ENCODE results near the gene HYKK. TPM values are rescaled to one million over a fixed set of nuclear protein-coding genes. Genes with fewer than 3 reads are reported as not detected.

Gene HYKK
- total and polyA plus RNA-seq, 2 of the 8 experiments (the other 6 are each of a cell fraction or from before 2014, with no cell fraction given): 2.0 to 3.7 TPM

GRCh38 chr15:78527325-78527724 lies 19.9 kb downstream of the HYKK start:
- 88% methylated on average over 5 of the region's 5 CpGs; no CpG with 5 or more reads in 1 of the 2 experiments for WGBS, 2 experiments (ENCODE audit: extremely low coverage in 1 of 2, insufficient coverage in 1 of 2, insufficient read length in 1 of 2, insufficient replicate concordance in 2 of 2, low coverage in 1 of 2, low lambda C conversion rate in 2 of 2, missing lambda C conversion rate in 1 of 2)
- CTCF ChIA-PET (ENCODE audit: partially characterized antibody): no interaction called here
- Histone ChIP-seq H4K5ac (ENCODE audit: insufficient read length, low read depth, low read length) (no peak overlapping the region), H3K9me3 (ENCODE audit: insufficient read depth in 2 of 2, low read depth in 1 of 2, low read length in 1 of 2) (peaks cover 7 to 8% of the 10 kb centered on the region in 2 experiments; a peak in 3 of 4 replicates), H3K4me1 (replicated peaks in 1 of 4; ENCODE audit: control insufficient read depth in 3 of 4, insufficient read depth in 4 of 4, low read length in 3 of 4) (no peaks in the 10 kb centered on the region), H2BK5ac (ENCODE audit: low read depth, low read length) (no peak overlapping the region), H3K23ac (ENCODE audit: insufficient read length) (no peak overlapping the region), H3K27ac (ENCODE audit: low read depth, low read length) (no peak overlapping the region), H2BK12ac (ENCODE audit: low read depth, low read length) (no peak overlapping the region), H4K91ac (replicated peaks; ENCODE audit: insufficient read length, low read length) (no peak overlapping the region), H4K20me1 (replicated peaks in 1 of 2; ENCODE audit: control insufficient read depth in 1 of 2, insufficient read depth in 2 of 2, low read length in 2 of 2) (no peaks in the 10 kb centered on the region), H3K36me3 (ENCODE audit: control insufficient read depth in 2 of 4, insufficient read depth in 4 of 4, low read length in 3 of 4) (no peaks in the 10 kb centered on the region), H2BK120ac (replicated peaks; ENCODE audit: low read depth, low read length) (no peak overlapping the region), H3K4ac (replicated peaks; ENCODE audit: insufficient read length, low read depth, low read length) (no peak overlapping the region), H3K23me2 (ENCODE audit: low read depth, low read length) (no peaks in the 10 kb centered on the region), H3K9ac (replicated peaks in 1 of 4; ENCODE audit: extremely low read depth in 1 of 4, low read depth in 3 of 4, low read length in 3 of 4) (no peak overlapping the region), H3K4me3 (ENCODE audit: extremely low read depth in 1 of 4, insufficient read depth in 2 of 4, low read depth in 3 of 4, low read length in 4 of 4) (no peak overlapping the region), H3K4me2 (ENCODE audit: insufficient read depth in 1 of 2, low read depth in 2 of 2, low read length in 2 of 2) (no peak overlapping the region), H3K18ac (ENCODE audit: extremely low read depth, low read length) (no peak overlapping the region), H3K79me1 (ENCODE audit: low read depth, low read length) (no peaks in the 10 kb centered on the region), H2AK5ac (ENCODE audit: low read depth, low read length) (no peak overlapping the region), H2AFZ (ENCODE audit: low read length) (no peak overlapping the region), H4K8ac (ENCODE audit: extremely low read depth, insufficient read depth, low read length) (no peak overlapping the region), H2BK15ac (ENCODE audit: low read length) (no peak overlapping the region), H3K14ac (ENCODE audit: insufficient read length) (no peak overlapping the region), H2BK20ac (ENCODE audit: low read length) (no peak overlapping the region), H3K27me3 (replicated peaks in 1 of 4; ENCODE audit: control insufficient read depth in 3 of 4, extremely low read depth in 1 of 4, insufficient read depth in 3 of 4, low read length in 3 of 4) (no peaks in the 10 kb centered on the region), H3K79me2 (ENCODE audit: control insufficient read depth in 1 of 2, insufficient read depth in 2 of 2, low read length in 2 of 2) (no peaks in the 10 kb centered on the region), H3K56ac (replicated peaks; ENCODE audit: insufficient read length, low read depth, low read length) (no peak overlapping the region)
- POLR2A ChIA-PET (ENCODE audit: partially characterized antibody): no interaction called here
- no peak for DNase-seq (ENCODE audit: low read depth in 1 of 2, low spot score in 2 of 2)
- no peak for FAIRE-seq
- no peak for TF ChIP-seq JUND (IDR thresholded peaks at IDR 0.05; ENCODE audit: low read length)
- TF ChIP-seq ATF3 (IDR thresholded peaks at IDR 0.05; ENCODE audit: insufficient read depth, low read depth, low read length): no peak
- TF ChIP-seq RFX5 (IDR thresholded peaks at IDR 0.05; ENCODE audit: borderline replicate concordance, low read depth, low read length): no peak
- no peak for TF ChIP-seq CTCF (IDR thresholded peaks at IDR 0.05; ENCODE audit: control extremely low read depth in 1 of 3, insufficient read depth in 1 of 3, low read depth in 1 of 3, low read length in 3 of 3)
- TF ChIP-seq CTBP2 (IDR thresholded peaks at IDR 0.05; ENCODE audit: borderline replicate concordance, insufficient read depth, insufficient read length, low read length): no peak
- no peak for TF ChIP-seq RNF2 (IDR thresholded peaks at IDR 0.05; ENCODE audit: borderline replicate concordance, low read depth, low read length, missing control alignments, poor library complexity, severe bottlenecking)
- TF ChIP-seq POLR2AphosphoS5 (IDR thresholded peaks at IDR 0.05; ENCODE audit: low read depth, low read length): no peak
- TF ChIP-seq JUN (IDR thresholded peaks at IDR 0.05; ENCODE audit: low read depth, low read length): no peak
- no peak for TF ChIP-seq SP4 (IDR thresholded peaks at IDR 0.05; ENCODE audit: low read length)
- no peak for TF ChIP-seq KDM5A (IDR thresholded peaks at IDR 0.05; ENCODE audit: low read length)
- TF ChIP-seq GTF2F1 (IDR thresholded peaks at IDR 0.05; ENCODE audit: borderline replicate concordance, low read depth, low read length): no peak
- TF ChIP-seq TBP (IDR thresholded peaks at IDR 0.05; ENCODE audit: low read depth, low read length): no peak
